Loucy (cell line): ENCODE measurements around the gene INTS2.
"Not testable (repeated sequence)": the region's sequence is repeated elsewhere in the genome, so short reads cannot be mapped to it uniquely, and the experiment has no call there.

Experiments used
- CTCF ChIP-seq: fragments of 200-600 bp; sonication (generic); conservative IDR thresholded peaks from 2 replicates; pipeline ENCODE4 v1.5.1; 2014; ENCODE audit warnings: mild to moderate bottlenecking, antibody characterized with exemption, low read length
- EZH2phosphoT487 ChIP-seq: fragments of 200-600 bp; IDR thresholded peaks from 2 replicates; pipeline ENCODE4 v1.6.1; 2018; ENCODE audit warnings: antibody characterized with exemption, mild to moderate bottlenecking, moderate library complexity, borderline replicate concordance

- not testable (repeated sequence) for TF ChIP-seq CTCF, EZH2phosphoT487
Measured at GRCh38 chr17:61894310-61894709, 33.5 kb downstream of the INTS2 start.
